ENCODE data around the gene KRT84. TPM values are rescaled to one million over a fixed set of nuclear protein-coding genes. Genes with fewer than 3 reads are reported as not detected.

The KRT84 gene
- total and polyA plus RNA-seq, 2 of the 4 experiments (the other 2 are of a cell fraction): not detected

DNA sequence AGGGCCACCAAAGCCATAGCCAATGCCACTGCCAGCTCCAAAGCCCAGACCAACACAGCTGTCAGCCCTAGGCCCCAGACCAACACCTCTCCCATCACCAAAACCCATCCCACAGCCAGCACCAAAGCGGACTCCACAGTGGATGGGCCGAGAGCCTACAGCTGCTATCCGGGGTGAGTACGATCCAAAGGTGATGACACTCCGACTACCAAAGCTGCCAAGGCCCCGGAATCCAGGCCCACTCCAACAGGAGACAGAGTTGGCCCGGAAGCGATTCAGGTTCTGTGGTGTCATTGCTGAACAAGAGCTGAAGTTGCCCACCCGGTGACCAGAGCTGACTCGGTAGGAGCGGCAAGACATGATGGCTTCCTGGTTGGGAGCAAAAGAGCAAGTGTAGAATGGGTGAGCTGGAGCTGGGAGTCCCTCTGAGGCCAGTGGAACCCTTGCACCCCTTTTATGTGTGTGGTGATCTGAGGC, at the start of gene KRT84 (continued):
- TF ChIP-seq ELK1 (IDR thresholded peaks at IDR 0.05; ENCODE audit: borderline replicate concordance, low read depth, low read length) (no peak), NFE2L2 (IDR thresholded peaks at IDR 0.05; ENCODE audit: low read depth, low read length) (no peak), CHD1 (IDR thresholded peaks at IDR 0.05; ENCODE audit: low read depth, low read length) (no peak)

DNA sequence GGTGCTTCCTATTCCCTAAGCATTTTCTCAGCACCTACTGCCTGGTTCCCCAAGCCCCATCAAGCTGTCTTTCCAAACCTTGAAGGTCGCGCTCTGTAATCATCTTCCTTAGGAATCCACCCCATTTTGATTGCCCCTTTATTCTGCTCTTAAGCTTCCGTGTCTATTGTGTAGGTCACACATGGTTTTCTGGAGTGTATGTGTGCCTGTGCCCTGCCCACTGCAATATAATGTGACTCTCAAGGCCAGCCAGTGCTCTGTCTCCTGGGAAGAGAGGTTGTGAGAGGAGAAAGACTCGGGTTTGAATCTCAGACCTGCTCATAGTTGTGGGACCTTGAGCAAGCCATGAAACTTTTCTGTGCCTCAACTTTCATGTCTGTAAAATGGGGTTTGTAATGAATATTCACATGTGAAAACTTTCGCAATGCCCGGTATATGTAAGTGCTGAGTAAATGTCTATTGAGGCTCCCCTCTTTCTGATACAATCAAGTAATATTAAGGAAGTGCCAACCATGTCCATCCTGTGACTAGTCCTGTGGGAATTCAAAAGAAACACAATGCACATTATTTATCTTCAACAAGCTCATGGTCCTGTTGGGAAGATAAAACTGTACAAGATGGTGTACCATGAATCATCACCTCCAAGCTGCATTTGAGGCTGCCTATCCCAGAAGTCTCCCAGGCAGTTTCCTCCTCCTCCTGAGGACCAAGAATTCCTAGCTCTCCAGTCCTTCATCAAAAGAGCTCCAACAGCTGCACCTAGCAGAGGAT, 49.5 kb upstream of the KRT84 start:
- Histone ChIP-seq H3K9me3 (ENCODE audit: control insufficient read depth, insufficient read depth, low read length) (no peaks in the 10 kb centered on the region), H3K36me3 (ENCODE audit: control insufficient read depth, insufficient read depth, low read length) (no peaks in the 10 kb centered on the region), H2AK5ac (ENCODE audit: low read depth, low read length) (no peak overlapping the region), H4K8ac (ENCODE audit: low read depth in 2 of 2, low read length in 2 of 2) (no peak overlapping the region), H3K9ac (ENCODE audit: low read depth, low read length) (no peak overlapping the region), H4K91ac (ENCODE audit: insufficient read depth, low read depth, low read length) (no peak overlapping the region), H3K9me1 (ENCODE audit: insufficient read depth, low read length) (no peaks in the 10 kb centered on the region), H2AFZ (replicated peaks; ENCODE audit: low read length, poor library complexity) (no peak overlapping the region), H4K5ac (ENCODE audit: low read depth, low read length) (no peak overlapping the region), H3K4me2 (ENCODE audit: low read depth, low read length) (no peak overlapping the region), H3K4me1 (ENCODE audit: control insufficient read depth, insufficient read depth, low read length) (no peaks in the 10 kb centered on the region), H4K20me1 (ENCODE audit: insufficient read depth, low read length) (no peaks in the 10 kb centered on the region), H3K18ac (ENCODE audit: low read depth, low read length) (no peak overlapping the region), H3K27ac (ENCODE audit: insufficient read depth, low read length) (no peak overlapping the region), H3K4me3 (ENCODE audit: insufficient read depth, low read depth, low read length) (no peak overlapping the region), H3K27me3 (ENCODE audit: control insufficient read depth, insufficient read depth, low read length) (peaks cover 20% of the 10 kb centered on the region), H2BK15ac (ENCODE audit: low read depth, low read length) (no peak overlapping the region), H3K14ac (replicated peaks; ENCODE audit: low read depth, low read length) (no peak overlapping the region), H3K56ac (ENCODE audit: extremely low read depth, insufficient read depth, low read length) (no peak overlapping the region), H2BK20ac (ENCODE audit: low read depth, low read length) (no peak overlapping the region), H3K79me1 (ENCODE audit: low read depth in 1 of 2, low read length in 2 of 2) (no peaks in the 10 kb centered on the region), H2BK5ac (ENCODE audit: low read depth, low read length, poor library complexity, severe bottlenecking) (no peak overlapping the region), H3K23ac (ENCODE audit: low read depth, low read length) (no peak overlapping the region), H2BK120ac (ENCODE audit: low read depth, low read length) (no peak overlapping the region), H3K4ac (ENCODE audit: low read depth, low read length) (no peak overlapping the region), H2AK9ac (replicated peaks; ENCODE audit: low read depth, low read length, poor library complexity) (no peak overlapping the region)
- ATAC-seq (ENCODE audit: low read depth): no peak
- ChIA-PET CTCF (no interaction called here), POLR2A (ENCODE audit: unreplicated experiment) (no interaction called here)
- dilution Hi-C loops (cut with HindIII; ENCODE audit: low sequenced_read_pairs, unreplicated experiment): no loop called here
- no peak for TF ChIP-seq NFE2L2 (IDR thresholded peaks at IDR 0.05; ENCODE audit: low read depth, low read length)
- TF ChIP-seq, protein P1, sequence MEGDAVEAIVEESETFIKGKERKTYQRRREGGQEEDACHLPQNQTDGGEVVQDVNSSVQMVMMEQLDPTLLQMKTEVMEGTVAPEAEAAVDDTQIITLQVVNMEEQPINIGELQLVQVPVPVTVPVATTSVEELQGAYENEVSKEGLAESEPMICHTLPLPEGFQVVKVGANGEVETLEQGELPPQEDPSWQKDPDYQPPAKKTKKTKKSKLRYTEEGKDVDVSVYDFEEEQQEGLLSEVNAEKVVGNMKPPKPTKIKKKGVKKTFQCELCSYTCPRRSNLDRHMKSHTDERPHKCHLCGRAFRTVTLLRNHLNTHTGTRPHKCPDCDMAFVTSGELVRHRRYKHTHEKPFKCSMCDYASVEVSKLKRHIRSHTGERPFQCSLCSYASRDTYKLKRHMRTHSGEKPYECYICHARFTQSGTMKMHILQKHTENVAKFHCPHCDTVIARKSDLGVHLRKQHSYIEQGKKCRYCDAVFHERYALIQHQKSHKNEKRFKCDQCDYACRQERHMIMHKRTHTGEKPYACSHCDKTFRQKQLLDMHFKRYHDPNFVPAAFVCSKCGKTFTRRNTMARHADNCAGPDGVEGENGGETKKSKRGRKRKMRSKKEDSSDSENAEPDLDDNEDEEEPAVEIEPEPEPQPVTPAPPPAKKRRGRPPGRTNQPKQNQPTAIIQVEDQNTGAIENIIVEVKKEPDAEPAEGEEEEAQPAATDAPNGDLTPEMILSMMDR (conservative IDR thresholded peaks at IDR 0.05; ENCODE audit: low read depth, low read length): no peak
- no peak for TF ChIP-seq RCOR1 (IDR thresholded peaks at IDR 0.05; ENCODE audit: insufficient replicate concordance, low read length)
- TF ChIP-seq BHLHE40 (IDR thresholded peaks at IDR 0.05; ENCODE audit: low read depth, low read length): no peak
- TF ChIP-seq CHD1 (IDR thresholded peaks at IDR 0.05; ENCODE audit: low read depth, low read length): no peak
- TF ChIP-seq FOS (IDR thresholded peaks at IDR 0.05; ENCODE audit: low read depth, low read length): no peak
- TF ChIP-seq POLR2A (IDR thresholded peaks at IDR 0.05; ENCODE audit: low read depth, low read length): no peak
- TF ChIP-seq SMC3 (IDR thresholded peaks at IDR 0.05; ENCODE audit: low read depth, low read length): no peak
- TF ChIP-seq MXI1 (IDR thresholded peaks at IDR 0.05; ENCODE audit: borderline replicate concordance, low read depth, low read length): no peak
- WGBS, 2 experiments (ENCODE audit: extremely low coverage in 2 of 2, insufficient read length in 1 of 2): 80% methylated on average over 1 of the region's 6 CpGs; no CpG with 5 or more reads in 1 of the 2 experiments
- in situ Hi-C loops (cut with MboI; ENCODE audit: low sequenced_read_pairs): no loop called here
- BruUV-seq (replicated peaks): no TSS peak
- DNase-seq: peak; percentile 4
- intact Hi-C loops (cut with micrococcal nuclease): no loop called here
